HCT116 (cell line): Measurements from ENCODE around the gene SIK3. TPM values are rescaled to one million over a fixed set of nuclear protein-coding genes. Genes with fewer than 3 reads are reported as not detected.
A peak's percentile ranks its signal among the peaks of the same experiment; 100 is the strongest.

Source experiments
- ATAC-seq: fragments of 200-7000 bp; cut with Tn5 transposase; 2 replicates; pipeline ENCODE4 v1.9.1; 2020; ENCODE audit warnings: mild to moderate bottlenecking, moderate library complexity
- BruUV-seq: library from RNA; stranded (reverse); fragments of 400-500 nt; replicated peaks from 2 replicates; lab custom pipeline; 2021; lab: Mats Ljungman, UMichigan
- CTCF ChIA-PET: fragments of 300-600 bp; sonication (Branson Sonifier 250); formaldehyde crosslinking; loops from one replicate; lab custom pipeline; 2021; ENCODE audit warnings: antibody characterized with exemption; lab: Charles Lee
- POLR2A ChIA-PET: fragments of 300-600, 350-600 bp; sonication (Branson Sonifier 250); formaldehyde crosslinking; loops from one replicate; lab custom pipeline; 2021; ENCODE audit warnings: antibody characterized with exemption; lab: Charles Lee
- RAD21 ChIA-PET, 2 experiments: fragments of 300-600 bp; sonication (Branson Sonifier 250); formaldehyde crosslinking; loops; one replicate each; lab custom pipeline; 2023; ENCODE audit warnings: low total read pairs in 2 of 2; ENCODE audit not compliant: uncharacterized antibody in 2 of 2, unreplicated experiment in 2 of 2, low non-redundant PET in 1 of 2; lab: Charles Lee
- DNase-seq: peaks from one replicate; pipeline ENCODE4 v3.0.0-alpha.2; 2010; ENCODE audit warnings: low read depth, low spot score
- H2AFZ ChIP-seq: fragments of 200-600 bp; shearing (Covaris generic), sonication (generic); 2 replicates; pipeline ENCODE4 v1.6.1; 2017; ENCODE audit warnings: low read depth, mixed run types, mixed read lengths, antibody characterized with exemption, low read length; ENCODE audit not compliant: poor library complexity, severe bottlenecking
- H3K27ac ChIP-seq: 2 replicates; pipeline ENCODE4 v1.5.1; 2012; ENCODE audit warnings: low read depth, low read length
- H3K27me3 ChIP-seq: fragments of 200-600 bp; sonication (generic); 2 replicates; pipeline ENCODE4 v1.6.1; 2016; ENCODE audit warnings: mixed run types, low read length, mixed read lengths; ENCODE audit not compliant: insufficient read depth
- H3K36me3 ChIP-seq, 2 experiments: fragments of 200-500 bp in 1 of 2; fragments of 200-600 bp in 1 of 2; sonication (Bioruptor generic) in 1 of 2; sonication (generic) in 1 of 2; 2 replicates each; pipeline versions ENCODE4 v1.5.1 to v1.6.1; 2014 to 2016; ENCODE audit warnings: low read length in 2 of 2, inconsistent platforms in 1 of 2, mixed read lengths in 1 of 2, mixed run types in 1 of 2; ENCODE audit not compliant: insufficient read depth in 2 of 2, control insufficient read depth in 1 of 2
- H3K4me1 ChIP-seq, 2 experiments: fragments of 200-600 bp in 1 of 2; sonication (generic) in 1 of 2; 2 replicates each; pipeline versions ENCODE4 v1.5.1 to v1.6.1; 2012 to 2017; ENCODE audit warnings: low read length in 2 of 2, inconsistent platforms in 1 of 2, mild to moderate bottlenecking in 1 of 2, mixed read lengths in 1 of 2, mixed run types in 1 of 2, moderate library complexity in 1 of 2; ENCODE audit not compliant: insufficient read depth in 2 of 2, control insufficient read depth in 1 of 2
- H3K4me2 ChIP-seq: fragments of 200-600 bp; sonication (generic); 2 replicates; pipeline ENCODE4 v1.6.1; 2017; ENCODE audit warnings: mixed run types, low read length, mixed read lengths
- H3K4me3 ChIP-seq, 2 experiments: fragments of 200-600 bp in 1 of 2; sonication (generic) in 1 of 2; replicated peaks in 1 of 2; 2 replicates each; pipeline ENCODE4 v1.5.1; 2011 to 2016; ENCODE audit warnings: low read length in 2 of 2, control low read depth in 1 of 2, low read depth in 1 of 2, mild to moderate bottlenecking in 1 of 2, mixed read lengths in 1 of 2, mixed run types in 1 of 2
- H3K79me2 ChIP-seq: fragments of 200-600 bp; sonication (generic); 2 replicates; pipeline ENCODE4 v1.6.1; 2017; ENCODE audit warnings: mild to moderate bottlenecking, mixed run types, low read length, moderate library complexity, mixed read lengths; ENCODE audit not compliant: insufficient read depth
- H3K9ac ChIP-seq: fragments of 200-600 bp; sonication (generic); 2 replicates; pipeline ENCODE4 v1.6.1; 2016; ENCODE audit warnings: low read length, mixed read lengths
- H3K9me2 ChIP-seq: fragments of 200-600 bp; sonication (generic), shearing (Covaris generic); 2 replicates; pipeline ENCODE4 v1.6.1; 2017; ENCODE audit warnings: mixed run types, mild to moderate bottlenecking, moderate library complexity; ENCODE audit not compliant: insufficient read depth
- H3K9me3 ChIP-seq, 2 experiments: fragments of 200-500 bp in 1 of 2; fragments of 200-600 bp in 1 of 2; sonication (Bioruptor generic) in 1 of 2; sonication (generic) in 1 of 2; 2 replicates each; pipeline ENCODE4 v1.6.1; 2014 to 2017; ENCODE audit warnings: low read length in 2 of 2, mixed read lengths in 2 of 2, inconsistent platforms in 1 of 2, low read depth in 1 of 2, mild to moderate bottlenecking in 1 of 2, mixed run types in 1 of 2, moderate library complexity in 1 of 2; ENCODE audit not compliant: control insufficient read depth in 1 of 2, insufficient read depth in 1 of 2
- H4K20me1 ChIP-seq: fragments of 200-600 bp; sonication (generic), shearing (Covaris generic); 2 replicates; pipeline ENCODE4 v1.6.1; 2017; ENCODE audit warnings: mixed run types, mild to moderate bottlenecking, moderate library complexity; ENCODE audit not compliant: insufficient read depth
- ATF3 ChIP-seq: IDR thresholded peaks from 2 replicates; pipeline ENCODE4 v1.6.1; 2012
- CBX3 ChIP-seq: IDR thresholded peaks from 2 replicates; pipeline ENCODE4 v1.6.1; 2012; ENCODE audit warnings: low read depth
- CEBPB ChIP-seq: IDR thresholded peaks from 2 replicates; pipeline ENCODE4 v1.6.1; 2012; ENCODE audit warnings: low read depth
- EGR1 ChIP-seq: IDR thresholded peaks from 2 replicates; pipeline ENCODE4 v1.6.1; 2012; ENCODE audit warnings: low read depth
- ELF1 ChIP-seq: IDR thresholded peaks from 2 replicates; pipeline ENCODE4 v1.6.1; 2012; ENCODE audit warnings: low read depth, borderline replicate concordance
- EZH2 ChIP-seq: fragments of 200-600 bp; sonication (generic); IDR thresholded peaks from 2 replicates; pipeline ENCODE4 v1.6.1; 2017; ENCODE audit warnings: antibody characterized with exemption, mixed run types
- FOSL1 ChIP-seq: IDR thresholded peaks from 2 replicates; pipeline ENCODE4 v1.6.1; 2012; ENCODE audit warnings: low read depth
- POLR2A ChIP-seq: IDR thresholded peaks from 2 replicates; pipeline ENCODE4 v1.7.0; 2011; ENCODE audit warnings: borderline replicate concordance; ENCODE audit not compliant: insufficient read depth, insufficient read length; ENCODE audit errors: extremely low read depth
- POLR2AphosphoS5 ChIP-seq: IDR thresholded peaks from 2 replicates; pipeline ENCODE4 v1.6.1; 2011; ENCODE audit warnings: mild to moderate bottlenecking, low read depth, low read length, moderate library complexity
- RAD21 ChIP-seq: IDR thresholded peaks from 2 replicates; pipeline ENCODE4 v1.6.1; 2012; ENCODE audit warnings: low read depth, mild to moderate bottlenecking
- SIN3A ChIP-seq: IDR thresholded peaks from 2 replicates; pipeline ENCODE4 v1.6.1; 2012; ENCODE audit warnings: low read depth
- SP1 ChIP-seq: IDR thresholded peaks from 2 replicates; pipeline ENCODE4 v1.6.1; 2012; ENCODE audit warnings: low read depth
- SRF ChIP-seq: IDR thresholded peaks from 2 replicates; pipeline ENCODE4 v1.6.1; 2012; ENCODE audit warnings: low read depth
- TCF7L2 ChIP-seq: IDR thresholded peaks from 2 replicates; pipeline ENCODE4 v1.7.0; 2011; ENCODE audit warnings: borderline replicate concordance, inconsistent platforms; ENCODE audit not compliant: insufficient read depth, insufficient read length; ENCODE audit errors: extremely low read depth
- YY1 ChIP-seq: IDR thresholded peaks from 2 replicates; pipeline ENCODE4 v1.6.1; 2011; ENCODE audit warnings: low read length, low read depth, moderate library complexity, mild to moderate bottlenecking; ENCODE audit not compliant: insufficient replicate concordance; ENCODE audit errors: extremely low read depth
- ZFX ChIP-seq: fragments of 450-650 bp; IDR thresholded peaks from 2 replicates; pipeline ENCODE4 v1.6.1; 2017
- ZNF274 ChIP-seq: fragments of 200-500 bp; sonication (Bioruptor generic); IDR thresholded peaks from 2 replicates; pipeline ENCODE4 v1.6.1; 2014; ENCODE audit warnings: mild to moderate bottlenecking, low read depth, low read length, inconsistent platforms
- intact Hi-C: fragments of 100-400 bp; cut with micrococcal nuclease; formaldehyde crosslinking; loops from 2 replicates; pipeline ENCODE4 v1.10.0; 2022
- total RNA-seq: library from RNA; stranded (reverse); gene quantifications from one replicate; pipeline ENCODE4 v1.2.1, GENCODE V29; 2021; ENCODE audit not compliant: unreplicated experiment
- TF ChIP-seq, protein P1 (sequence below), 3 experiments: fragments of 200-600 bp in 1 of 3; sonication (generic) in 1 of 3; IDR thresholded peaks in 2 of 3; conservative IDR thresholded peaks in 1 of 3; 2 replicates each; pipeline ENCODE4 v1.5.1; 2012 to 2017; ENCODE audit warnings: low read depth in 2 of 3, low read length in 2 of 3, antibody characterized with exemption in 1 of 3, borderline replicate concordance in 1 of 3, control low read depth in 1 of 3, mild to moderate bottlenecking in 1 of 3, mixed read lengths in 1 of 3, mixed run types in 1 of 3, moderate library complexity in 1 of 3; ENCODE audit not compliant: insufficient read depth in 1 of 3
- TF ChIP-seq, protein P2 (sequence below): IDR thresholded peaks from 2 replicates; pipeline ENCODE4 v1.6.1; 2012; ENCODE audit warnings: low read depth

The SIK3 gene
- total RNA-seq, 1 experiment from 2014 or later: 21.0 TPM

GRCh38 chr11:117039270-117039669 lies 59.0 kb downstream of the SIK3 start:
- no peaks in the 10 kb centered on the region for H3K9me2 ChIP-seq
- no peak overlapping the region for H3K4me2 ChIP-seq
- H3K9ac ChIP-seq: no peak overlapping the region
- H3K27me3 ChIP-seq: no peaks in the 10 kb centered on the region
- H3K36me3 ChIP-seq: no peaks in the 10 kb centered on the region
- H4K20me1 ChIP-seq: peaks cover 4% of the 10 kb centered on the region; the same call in 1 of the 2 replicates
- H3K79me2 ChIP-seq: peaks cover 30% of the 10 kb centered on the region
- ChIA-PET CTCF (no interaction called here), POLR2A (no interaction called here), RAD21 (no interaction called here)
- no peaks in the 10 kb centered on the region for H3K9me3 ChIP-seq
- no TSS peak for BruUV-seq
- H3K4me3 ChIP-seq: no peak overlapping the region
- H3K4me1 ChIP-seq: peaks cover 7 to 20% of the 10 kb centered on the region in 2 experiments
- DNase-seq (no peak), ATAC-seq (no peak)
- TF ChIP-seq RAD21 (no peak), SRF (no peak), CEBPB (no peak), YY1 (no peak), SP1 (no peak), CBX3 (no peak), ATF3 (no peak), ZFX (no peak), EZH2 (no peak), EGR1 (no peak), POLR2AphosphoS5 (no peak), SIN3A (no peak), ELF1 (no peak), FOSL1 (no peak)
- no peak overlapping the region for H2AFZ ChIP-seq
- intact Hi-C loops: no loop called here
- H3K27ac ChIP-seq: no peak overlapping the region

GRCh38 chr11:117037975-117038350 lies 60.3 kb downstream of the SIK3 start:
- Histone ChIP-seq H3K9me3 (no peaks in the 10 kb centered on the region), H3K4me2 (peak overlapping the region; percentile 28; the same call in 1 of the 2 replicates), H3K4me1 (peaks cover 7 to 20% of the 10 kb centered on the region in 2 experiments), H3K9me2 (no peaks in the 10 kb centered on the region), H2AFZ (no peak overlapping the region), H3K79me2 (peaks cover 32% of the 10 kb centered on the region), H3K27ac (no peak overlapping the region), H4K20me1 (peaks cover 4% of the 10 kb centered on the region; the same call in 1 of the 2 replicates), H3K36me3 (no peaks in the 10 kb centered on the region), H3K27me3 (no peaks in the 10 kb centered on the region), H3K9ac (no peak overlapping the region), H3K4me3 (no peak overlapping the region)
- RAD21 ChIA-PET: no interaction called here
- no peak for ATAC-seq
- intact Hi-C loops: no loop called here
- BruUV-seq: no TSS peak
- DNase-seq: no peak
- CTCF ChIA-PET: no interaction called here
- POLR2A ChIA-PET: no interaction called here
- TF ChIP-seq ZNF274 (no peak), SRF (no peak), RAD21 (no peak), POLR2A (no peak), TCF7L2 (no peak)
- TF ChIP-seq, protein P1, sequence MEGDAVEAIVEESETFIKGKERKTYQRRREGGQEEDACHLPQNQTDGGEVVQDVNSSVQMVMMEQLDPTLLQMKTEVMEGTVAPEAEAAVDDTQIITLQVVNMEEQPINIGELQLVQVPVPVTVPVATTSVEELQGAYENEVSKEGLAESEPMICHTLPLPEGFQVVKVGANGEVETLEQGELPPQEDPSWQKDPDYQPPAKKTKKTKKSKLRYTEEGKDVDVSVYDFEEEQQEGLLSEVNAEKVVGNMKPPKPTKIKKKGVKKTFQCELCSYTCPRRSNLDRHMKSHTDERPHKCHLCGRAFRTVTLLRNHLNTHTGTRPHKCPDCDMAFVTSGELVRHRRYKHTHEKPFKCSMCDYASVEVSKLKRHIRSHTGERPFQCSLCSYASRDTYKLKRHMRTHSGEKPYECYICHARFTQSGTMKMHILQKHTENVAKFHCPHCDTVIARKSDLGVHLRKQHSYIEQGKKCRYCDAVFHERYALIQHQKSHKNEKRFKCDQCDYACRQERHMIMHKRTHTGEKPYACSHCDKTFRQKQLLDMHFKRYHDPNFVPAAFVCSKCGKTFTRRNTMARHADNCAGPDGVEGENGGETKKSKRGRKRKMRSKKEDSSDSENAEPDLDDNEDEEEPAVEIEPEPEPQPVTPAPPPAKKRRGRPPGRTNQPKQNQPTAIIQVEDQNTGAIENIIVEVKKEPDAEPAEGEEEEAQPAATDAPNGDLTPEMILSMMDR (IDR thresholded peaks at IDR 0.05 in 2 of 3, conservative IDR thresholded peaks at IDR 0.05 in 1 of 3; ENCODE audit: borderline replicate concordance in 1 of 3, insufficient read depth in 1 of 3, low read depth in 2 of 3, low read length in 2 of 3): no peak
- TF ChIP-seq, protein P2, sequence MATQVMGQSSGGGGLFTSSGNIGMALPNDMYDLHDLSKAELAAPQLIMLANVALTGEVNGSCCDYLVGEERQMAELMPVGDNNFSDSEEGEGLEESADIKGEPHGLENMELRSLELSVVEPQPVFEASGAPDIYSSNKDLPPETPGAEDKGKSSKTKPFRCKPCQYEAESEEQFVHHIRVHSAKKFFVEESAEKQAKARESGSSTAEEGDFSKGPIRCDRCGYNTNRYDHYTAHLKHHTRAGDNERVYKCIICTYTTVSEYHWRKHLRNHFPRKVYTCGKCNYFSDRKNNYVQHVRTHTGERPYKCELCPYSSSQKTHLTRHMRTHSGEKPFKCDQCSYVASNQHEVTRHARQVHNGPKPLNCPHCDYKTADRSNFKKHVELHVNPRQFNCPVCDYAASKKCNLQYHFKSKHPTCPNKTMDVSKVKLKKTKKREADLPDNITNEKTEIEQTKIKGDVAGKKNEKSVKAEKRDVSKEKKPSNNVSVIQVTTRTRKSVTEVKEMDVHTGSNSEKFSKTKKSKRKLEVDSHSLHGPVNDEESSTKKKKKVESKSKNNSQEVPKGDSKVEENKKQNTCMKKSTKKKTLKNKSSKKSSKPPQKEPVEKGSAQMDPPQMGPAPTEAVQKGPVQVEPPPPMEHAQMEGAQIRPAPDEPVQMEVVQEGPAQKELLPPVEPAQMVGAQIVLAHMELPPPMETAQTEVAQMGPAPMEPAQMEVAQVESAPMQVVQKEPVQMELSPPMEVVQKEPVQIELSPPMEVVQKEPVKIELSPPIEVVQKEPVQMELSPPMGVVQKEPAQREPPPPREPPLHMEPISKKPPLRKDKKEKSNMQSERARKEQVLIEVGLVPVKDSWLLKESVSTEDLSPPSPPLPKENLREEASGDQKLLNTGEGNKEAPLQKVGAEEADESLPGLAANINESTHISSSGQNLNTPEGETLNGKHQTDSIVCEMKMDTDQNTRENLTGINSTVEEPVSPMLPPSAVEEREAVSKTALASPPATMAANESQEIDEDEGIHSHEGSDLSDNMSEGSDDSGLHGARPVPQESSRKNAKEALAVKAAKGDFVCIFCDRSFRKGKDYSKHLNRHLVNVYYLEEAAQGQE: no peak
